CD4-positive, alpha-beta T cell (primary cell): Measurements from ENCODE around the gene CDHR1. TPM values are rescaled to one million over a fixed set of nuclear protein-coding genes. Genes with fewer than 3 reads are reported as not detected.

Source experiments
- ATAC-seq: fragments of 200-7000 bp; cut with Tn5 transposase; one replicate; pipeline ENCODE4 v1.10.0; 2022; ENCODE audit warnings: mild to moderate bottlenecking; ENCODE audit not compliant: poor library complexity
- CTCF ChIA-PET: fragments of 350-600 bp; sonication (Branson Sonifier 250); formaldehyde crosslinking; loops from one replicate; lab custom pipeline; 2021; ENCODE audit warnings: antibody characterized with exemption, inconsistent platforms; lab: Charles Lee
- POLR2A ChIA-PET: fragments of 350-600 bp; sonication (Branson Sonifier 250); formaldehyde crosslinking; loops from one replicate; lab custom pipeline; 2021; ENCODE audit warnings: antibody characterized with exemption, inconsistent platforms; lab: Charles Lee
- DNase-seq, 14 experiments: peaks; one replicate each; pipeline ENCODE4 v3.0.0-alpha.2; 2013 to 2020; ENCODE audit warnings: mixed read lengths in 2 of 14
- H3K27ac ChIP-seq, 2 donors: one replicate each; pipeline versions ENCODE4 v1.5.1 to v1.7.0; 2013; ENCODE audit warnings: low read length in 2 of 2, low read depth in 1 of 2, mild to moderate bottlenecking in 1 of 2
- H3K27me3 ChIP-seq, 2 experiments: 1 replicate in 1 of 2; 2 replicates in 1 of 2; pipeline versions ENCODE4 v1.6.1 to v1.7.0; 2013; ENCODE audit warnings: low read length in 2 of 2, control low read depth in 1 of 2, mild to moderate bottlenecking in 1 of 2, moderate library complexity in 1 of 2; ENCODE audit not compliant: insufficient read depth in 2 of 2, control insufficient read depth in 1 of 2
- H3K36me3 ChIP-seq: one replicate; pipeline ENCODE4 v1.6.1; 2013; ENCODE audit warnings: low read length, control low read depth; ENCODE audit not compliant: insufficient read depth
- H3K4me1 ChIP-seq: one replicate; pipeline ENCODE4 v1.6.1; 2013; ENCODE audit warnings: low read length, control low read depth; ENCODE audit not compliant: insufficient read depth
- H3K4me3 ChIP-seq: one replicate; pipeline ENCODE4 v1.5.1; 2013; ENCODE audit warnings: mild to moderate bottlenecking, low read length, moderate library complexity
- H3K9me3 ChIP-seq, 2 experiments: 1 replicate in 1 of 2; 2 replicates in 1 of 2; pipeline versions ENCODE4 v1.6.1 to v1.7.0; 2013; ENCODE audit warnings: low read length in 2 of 2, mild to moderate bottlenecking in 2 of 2, control low read depth in 1 of 2, moderate library complexity in 1 of 2; ENCODE audit not compliant: control insufficient read depth in 1 of 2, insufficient read depth in 1 of 2
- H3K27ac Mint-ChIP-seq: one replicate; pipeline ENCODE4 v1.8.0; 2020; ENCODE audit warnings: mixed read lengths
- H3K27me3 Mint-ChIP-seq: one replicate; pipeline ENCODE4 v1.8.0; 2021; ENCODE audit warnings: mixed read lengths
- H3K36me3 Mint-ChIP-seq: one replicate; pipeline ENCODE4 v1.8.0; 2021; ENCODE audit warnings: low read depth, mixed read lengths
- H3K4me1 Mint-ChIP-seq: one replicate; pipeline ENCODE4 v1.8.0; 2021; ENCODE audit warnings: low read depth, mixed read lengths
- H3K4me3 Mint-ChIP-seq: one replicate; pipeline ENCODE4 v1.8.0; 2020; ENCODE audit warnings: mild to moderate bottlenecking, mixed read lengths
- H3K9me3 Mint-ChIP-seq: one replicate; pipeline ENCODE4 v1.8.0; 2020; ENCODE audit warnings: mixed read lengths
- intact Hi-C, 2 experiments: fragments of 100-400 bp; cut with DNase I in 1 of 2; cut with micrococcal nuclease in 1 of 2; formaldehyde crosslinking; loops; one replicate each; pipeline versions ENCODE4 v1.15.1 to v1.9.0; 2023 to 2025; cut with DNase I, micrococcal nuclease
- total RNA-seq, 174 experiments: library from RNA in 2 of 174; stranded (reverse) in 2 of 174; gene quantifications; one replicate each; pipeline ENCODE4 v1.2.3 and lab custom pipeline; 2021 to 2026
- TF ChIP-seq, protein P1 (sequence below): fragments of 200-600 bp; IDR thresholded peaks from one replicate; pipeline ENCODE4 v1.8.0; 2022; ENCODE audit warnings: antibody characterized with exemption, mild to moderate bottlenecking

The CDHR1 gene
- total RNA-seq, 2 experiments from 2014 or later: 0.74 to 0.92 TPM

- H3K27ac Mint-ChIP-seq: no peak overlapping the region
- H3K36me3 Mint-ChIP-seq: no peaks in the 10 kb centered on the region
- H3K4me3 ChIP-seq: no peak overlapping the region
- no peaks in the 10 kb centered on the region for H3K9me3 ChIP-seq
- DNase-seq (no peak), ATAC-seq (no peak)
- no peak overlapping the region for H3K27ac ChIP-seq
- CTCF ChIA-PET: interaction anchor here (0.6 kb wide), 1 partner anchor 72 kb away, joined by 4 read pairs; no protein-coding TSS in a partner anchor
- TF ChIP-seq, protein P1, sequence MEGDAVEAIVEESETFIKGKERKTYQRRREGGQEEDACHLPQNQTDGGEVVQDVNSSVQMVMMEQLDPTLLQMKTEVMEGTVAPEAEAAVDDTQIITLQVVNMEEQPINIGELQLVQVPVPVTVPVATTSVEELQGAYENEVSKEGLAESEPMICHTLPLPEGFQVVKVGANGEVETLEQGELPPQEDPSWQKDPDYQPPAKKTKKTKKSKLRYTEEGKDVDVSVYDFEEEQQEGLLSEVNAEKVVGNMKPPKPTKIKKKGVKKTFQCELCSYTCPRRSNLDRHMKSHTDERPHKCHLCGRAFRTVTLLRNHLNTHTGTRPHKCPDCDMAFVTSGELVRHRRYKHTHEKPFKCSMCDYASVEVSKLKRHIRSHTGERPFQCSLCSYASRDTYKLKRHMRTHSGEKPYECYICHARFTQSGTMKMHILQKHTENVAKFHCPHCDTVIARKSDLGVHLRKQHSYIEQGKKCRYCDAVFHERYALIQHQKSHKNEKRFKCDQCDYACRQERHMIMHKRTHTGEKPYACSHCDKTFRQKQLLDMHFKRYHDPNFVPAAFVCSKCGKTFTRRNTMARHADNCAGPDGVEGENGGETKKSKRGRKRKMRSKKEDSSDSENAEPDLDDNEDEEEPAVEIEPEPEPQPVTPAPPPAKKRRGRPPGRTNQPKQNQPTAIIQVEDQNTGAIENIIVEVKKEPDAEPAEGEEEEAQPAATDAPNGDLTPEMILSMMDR: no peak
- H3K4me1 ChIP-seq: peaks cover 13% of the 10 kb centered on the region
- H3K4me1 Mint-ChIP-seq: peaks cover 15% of the 10 kb centered on the region
- no peaks in the 10 kb centered on the region for H3K9me3 Mint-ChIP-seq
- no peak overlapping the region for H3K4me3 Mint-ChIP-seq
- peaks cover 9% of the 10 kb centered on the region for H3K27me3 Mint-ChIP-seq
- no peaks in the 10 kb centered on the region for H3K36me3 ChIP-seq
- no peaks in the 10 kb centered on the region for H3K27me3 ChIP-seq
- intact Hi-C loops: loop anchor here (5.0 to 10.0 kb wide), 2 partner anchors 83 to 166 kb away; no protein-coding TSS in a partner anchor
- POLR2A ChIA-PET: no interaction called here
Observed at GRCh38 chr10:84269162-84269561, 74.8 kb downstream of the CDHR1 start.

Other genes with a start within 250 kb of the CDHR1 start
- gene GHITM, start 55.0 kb upstream of the CDHR1 start, total RNA-seq: 10 to 100 TPM; 64.7 to 67.9 TPM
- gene GPR15LG, start 20.7 kb upstream of the CDHR1 start, total RNA-seq: not detected
- gene LRIT2, start 31.0 kb downstream of the CDHR1 start, total RNA-seq: not detected
- not detected for gene LRIT1, start 47.0 kb downstream of the CDHR1 start, total RNA-seq
- gene RGR, start 50.5 kb downstream of the CDHR1 start, total RNA-seq: not detected
- gene CCSER2, start 134.1 kb downstream of the CDHR1 start, total RNA-seq: 100 to 1,000 TPM; 134 to 148 TPM